DOHH2 (cell line): ENCODE data around the gene IGF2BP3.

Experiments used
- H3F3A ChIP-seq: fragments of 200-600 bp; sonication (generic), shearing (Covaris generic); 2 replicates; pipeline ENCODE4 v1.6.0; 2016; ENCODE audit warnings: antibody characterized with exemption, mild to moderate bottlenecking; ENCODE audit not compliant: control insufficient read depth, insufficient read depth
- H3K27ac ChIP-seq: fragments of 200-600 bp; sonication (generic); 2 replicates; pipeline ENCODE4 v1.5.1; 2014; ENCODE audit warnings: low read depth, mild to moderate bottlenecking, low read length, moderate library complexity
- H3K27me3 ChIP-seq: fragments of 200-600 bp; sonication (generic); 2 replicates; pipeline ENCODE4 v1.6.1; 2014; ENCODE audit warnings: mild to moderate bottlenecking, low read length, mixed read lengths; ENCODE audit not compliant: control insufficient read depth
- H3K36me3 ChIP-seq: fragments of 200-600 bp; sonication (generic); 2 replicates; pipeline ENCODE4 v1.6.1; 2014; ENCODE audit warnings: mild to moderate bottlenecking, low read length, moderate library complexity, mixed read lengths; ENCODE audit not compliant: control insufficient read depth
- H3K4me1 ChIP-seq: fragments of 200-600 bp; sonication (generic); 2 replicates; pipeline ENCODE4 v1.6.1; 2014; ENCODE audit warnings: mild to moderate bottlenecking, low read length, mixed read lengths; ENCODE audit not compliant: control insufficient read depth
- H3K4me2 ChIP-seq: fragments of 200-600 bp; sonication (generic); 2 replicates; pipeline ENCODE4 v1.6.0; 2014; ENCODE audit warnings: mild to moderate bottlenecking, low read length, moderate library complexity
- H3K4me3 ChIP-seq: fragments of 200-600 bp; sonication (generic); 2 replicates; pipeline ENCODE4 v1.5.1; 2014; ENCODE audit warnings: mild to moderate bottlenecking, low read length, mixed read lengths
- H3K79me2 ChIP-seq: fragments of 200-600 bp; sonication (generic); 2 replicates; pipeline ENCODE4 v1.6.1; 2014; ENCODE audit warnings: mild to moderate bottlenecking, low read length, mixed read lengths; ENCODE audit not compliant: control insufficient read depth
- H3K9me2 ChIP-seq: fragments of 200-600 bp; sonication (generic); replicated peaks from 2 replicates; pipeline ENCODE4 v1.6.1; 2014; ENCODE audit warnings: mild to moderate bottlenecking, low read length, mixed read lengths; ENCODE audit not compliant: control insufficient read depth
- H3K9me3 ChIP-seq: fragments of 200-600 bp; sonication (generic); 2 replicates; pipeline ENCODE4 v1.6.1; 2014; ENCODE audit warnings: antibody characterized with exemption, low read length, mixed read lengths; ENCODE audit not compliant: control insufficient read depth, insufficient read depth
- H4K20me1 ChIP-seq: fragments of 200-600 bp; sonication (generic); 2 replicates; pipeline ENCODE4 v1.6.0; 2014; ENCODE audit warnings: low read depth, mild to moderate bottlenecking, antibody characterized with exemption, low read length, moderate library complexity; ENCODE audit not compliant: control insufficient read depth, insufficient read depth
- EZH2phosphoT487 ChIP-seq: fragments of 200-600 bp; sonication (generic); IDR thresholded peaks from 2 replicates; pipeline ENCODE4 v1.6.1; 2017; ENCODE audit warnings: borderline replicate concordance, mild to moderate bottlenecking, antibody characterized with exemption, low read length, moderate library complexity, mixed read lengths
- TF ChIP-seq, protein P1 (sequence below): fragments of 200-600 bp; sonication (generic); IDR thresholded peaks from one replicate; pipeline ENCODE4 v1.5.1; 2014; ENCODE audit warnings: antibody characterized with exemption, mild to moderate bottlenecking, low read depth, low read length; ENCODE audit not compliant: poor library complexity, severe bottlenecking

Gene IGF2BP3

GRCh38 chr7:23373151-23374004, 96.9 kb downstream of the IGF2BP3 start:
- peak overlapping the region; percentile 95 for H3K27ac ChIP-seq

GRCh38 chr7:23372611-23373010, 97.7 kb downstream of the IGF2BP3 start:
- TF ChIP-seq EZH2phosphoT487: no peak
- TF ChIP-seq, protein P1, sequence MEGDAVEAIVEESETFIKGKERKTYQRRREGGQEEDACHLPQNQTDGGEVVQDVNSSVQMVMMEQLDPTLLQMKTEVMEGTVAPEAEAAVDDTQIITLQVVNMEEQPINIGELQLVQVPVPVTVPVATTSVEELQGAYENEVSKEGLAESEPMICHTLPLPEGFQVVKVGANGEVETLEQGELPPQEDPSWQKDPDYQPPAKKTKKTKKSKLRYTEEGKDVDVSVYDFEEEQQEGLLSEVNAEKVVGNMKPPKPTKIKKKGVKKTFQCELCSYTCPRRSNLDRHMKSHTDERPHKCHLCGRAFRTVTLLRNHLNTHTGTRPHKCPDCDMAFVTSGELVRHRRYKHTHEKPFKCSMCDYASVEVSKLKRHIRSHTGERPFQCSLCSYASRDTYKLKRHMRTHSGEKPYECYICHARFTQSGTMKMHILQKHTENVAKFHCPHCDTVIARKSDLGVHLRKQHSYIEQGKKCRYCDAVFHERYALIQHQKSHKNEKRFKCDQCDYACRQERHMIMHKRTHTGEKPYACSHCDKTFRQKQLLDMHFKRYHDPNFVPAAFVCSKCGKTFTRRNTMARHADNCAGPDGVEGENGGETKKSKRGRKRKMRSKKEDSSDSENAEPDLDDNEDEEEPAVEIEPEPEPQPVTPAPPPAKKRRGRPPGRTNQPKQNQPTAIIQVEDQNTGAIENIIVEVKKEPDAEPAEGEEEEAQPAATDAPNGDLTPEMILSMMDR: no peak
- Histone ChIP-seq H4K20me1 (no peaks in the 10 kb centered on the region), H3K4me3 (peak overlapping the region; percentile 73)

More at GRCh38 chr7:23373151-23374004, 96.9 kb downstream of the IGF2BP3 start:
- Histone ChIP-seq H3K4me3 (peak overlapping the region; percentile 73), H3K4me2 (peak overlapping the region; percentile 92), H3K27me3 (no peaks in the 10 kb centered on the region), H3K36me3 (peaks cover 63% of the 10 kb centered on the region), H3K9me2 (no peaks in the 10 kb centered on the region), H4K20me1 (no peaks in the 10 kb centered on the region), H3K9me3 (no peaks in the 10 kb centered on the region), H3F3A (peaks cover 74% of the 10 kb centered on the region), H3K79me2 (peaks cover 88% of the 10 kb centered on the region), H3K4me1 (peaks cover 97% of the 10 kb centered on the region)
- TF ChIP-seq, protein P1: no peak
- no peak for TF ChIP-seq EZH2phosphoT487

GRCh38 chr7:23371654-23372053, 98.6 kb downstream of the IGF2BP3 start:
- Histone ChIP-seq H3K27ac (peak overlapping the region; percentile 95), H3K79me2 (peaks cover 88% of the 10 kb centered on the region)

More at GRCh38 chr7:23372611-23373010, 97.7 kb downstream of the IGF2BP3 start:
- Histone ChIP-seq H3K27me3 (no peaks in the 10 kb centered on the region), H3K27ac (peak overlapping the region; percentile 95), H3K9me2 (no peaks in the 10 kb centered on the region), H3K36me3 (peaks cover 68% of the 10 kb centered on the region), H3K4me2 (peak overlapping the region; percentile 92), H3K9me3 (no peaks in the 10 kb centered on the region), H3K4me1 (peaks cover 97% of the 10 kb centered on the region), H3K79me2 (peaks cover 88% of the 10 kb centered on the region), H3F3A (peaks cover 74% of the 10 kb centered on the region)

More at GRCh38 chr7:23371654-23372053, 98.6 kb downstream of the IGF2BP3 start:
- H3K36me3 ChIP-seq: peaks cover 68% of the 10 kb centered on the region
- H4K20me1 ChIP-seq: no peaks in the 10 kb centered on the region
- H3K4me2 ChIP-seq: peak overlapping the region; percentile 92
- H3F3A ChIP-seq: peaks cover 67% of the 10 kb centered on the region
- no peaks in the 10 kb centered on the region for H3K9me2 ChIP-seq
- peak overlapping the region; percentile 46 for H3K4me3 ChIP-seq
- H3K9me3 ChIP-seq: no peaks in the 10 kb centered on the region
- TF ChIP-seq, protein P1: no peak
- TF ChIP-seq EZH2phosphoT487: no peak
- no peaks in the 10 kb centered on the region for H3K27me3 ChIP-seq
- peaks cover 97% of the 10 kb centered on the region for H3K4me1 ChIP-seq
